Dendritic cell treated with granulocyte-macrophage colony-stimulating factor and Interleukin-4, amounts not matched to agents 40 ng/mL and 50 ng/mL, for 4 days (primary cell): ENCODE measurements around the gene C15orf40.
"Not testable (repeated sequence)": the region's sequence is repeated elsewhere in the genome, so short reads cannot be mapped to it uniquely, and the experiment has no call there.

Experiments
- H3K27ac Mint-ChIP-seq: one replicate; pipeline ENCODE4 v1.8.0; 2022; ENCODE audit warnings: mild to moderate bottlenecking, mixed read lengths
- H3K27me3 Mint-ChIP-seq: one replicate; pipeline ENCODE4 v1.8.0; 2022; ENCODE audit warnings: mild to moderate bottlenecking, mixed read lengths
- H3K36me3 Mint-ChIP-seq: one replicate; pipeline ENCODE4 v1.8.0; 2022; ENCODE audit warnings: low read depth, mixed read lengths
- H3K4me1 Mint-ChIP-seq: one replicate; pipeline ENCODE4 v1.8.0; 2022; ENCODE audit warnings: low read depth, mixed read lengths
- H3K4me3 Mint-ChIP-seq: one replicate; pipeline ENCODE4 v1.8.0; 2022; ENCODE audit warnings: mild to moderate bottlenecking, moderate library complexity, mixed read lengths
- H3K9me3 Mint-ChIP-seq: one replicate; pipeline ENCODE4 v1.8.0; 2022; ENCODE audit warnings: mixed read lengths
- intact Hi-C: fragments of 100-400 bp; cut with micrococcal nuclease; formaldehyde crosslinking; loops from one replicate; pipeline ENCODE4 v1.15.0; 2022

Gene C15orf40

DNA sequence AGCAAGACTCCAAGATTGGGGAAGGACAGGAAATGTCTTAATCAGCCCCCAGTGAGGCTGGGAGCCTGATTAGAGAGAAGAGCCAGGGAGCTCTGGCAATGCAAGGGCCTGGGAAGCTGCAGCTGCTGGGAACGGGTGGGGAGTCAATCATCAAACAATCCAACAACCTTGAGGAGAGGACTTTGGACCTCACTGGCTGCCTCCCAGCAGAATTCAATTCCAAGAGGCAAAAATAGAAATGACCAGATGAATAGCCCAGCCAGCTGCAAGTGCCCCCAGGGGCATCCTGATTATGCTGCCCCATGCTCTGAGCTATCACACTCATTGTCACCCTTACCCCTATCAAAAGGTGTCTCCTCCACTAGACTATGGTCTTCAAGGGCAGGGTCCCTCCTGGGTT, 52.8 kb downstream of the C15orf40 start:
- H3K27me3 Mint-ChIP-seq, result peaks cover 2% of the 10 kb centered on the region
- no peaks in the 10 kb centered on the region for H3K36me3 Mint-ChIP-seq
- intact Hi-C loops, result loop anchor here (10.0 kb wide), 1 partner anchor 54 kb away; no protein-coding TSS in a partner anchor
- H3K4me3 Mint-ChIP-seq, result no peak overlapping the region
- H3K9me3 Mint-ChIP-seq, result no peaks in the 10 kb centered on the region
- H3K27ac Mint-ChIP-seq, result no peak overlapping the region
- H3K4me1 Mint-ChIP-seq, result peaks cover 25% of the 10 kb centered on the region

DNA sequence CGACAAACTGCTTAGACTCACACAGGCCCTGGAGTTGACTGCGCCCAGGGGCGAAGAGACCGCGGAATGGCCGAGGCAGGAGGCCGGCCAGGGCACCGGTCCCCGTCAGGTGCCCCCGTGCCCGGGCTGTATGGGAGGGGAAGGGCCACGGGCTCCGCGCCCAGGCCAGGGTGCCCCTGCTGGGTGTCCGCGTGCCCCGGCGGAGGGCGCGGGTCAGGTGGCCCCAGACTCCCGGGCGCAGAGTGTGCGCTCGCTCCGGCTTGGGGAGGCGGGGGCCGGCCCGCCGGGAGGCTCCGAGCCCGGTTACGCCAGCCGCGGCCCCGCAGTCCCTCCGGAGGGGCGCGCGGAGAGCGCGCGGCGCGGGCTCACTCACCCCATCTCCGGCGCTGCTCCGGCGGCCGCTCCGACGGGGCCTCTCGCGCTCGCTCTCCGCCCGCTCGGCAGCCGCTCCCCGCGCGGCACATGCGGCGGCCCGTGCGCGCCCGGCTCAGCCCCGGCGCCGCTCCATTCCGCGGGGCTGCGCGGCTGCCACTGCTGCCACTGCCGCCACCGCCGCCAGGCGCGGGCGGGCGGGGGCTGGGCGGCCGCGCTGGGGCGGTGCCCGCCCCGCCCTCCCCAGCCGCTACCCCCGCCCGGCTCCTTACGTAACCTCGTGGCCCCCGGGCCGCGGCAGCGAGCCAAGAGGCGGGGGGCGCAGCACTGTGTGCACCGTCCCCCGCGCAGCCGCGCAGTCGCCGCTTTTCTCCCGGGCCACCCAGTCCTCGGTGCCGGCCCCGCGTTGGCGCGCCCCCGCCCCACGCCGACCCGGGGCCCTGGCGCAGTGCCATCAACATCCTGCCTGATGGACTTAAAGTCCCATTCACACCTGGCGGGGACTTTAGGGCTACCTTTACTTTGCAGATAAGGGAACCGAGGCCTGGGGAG, 59.0 kb downstream of the C15orf40 start, which contains the start of gene HOMER2:
Gene HOMER2, minus strand, starts transcription at position 563 of the 924 bp plus-strand sequence. Its CDS starts 185 bp downstream, at position 378.
- peak within 1 kb of the TSS; percentile 66 for H3K4me3 Mint-ChIP-seq
- H3K27ac Mint-ChIP-seq, result peak within 1 kb of the TSS; percentile 57
- intact Hi-C loops, result loop anchor here (5.0 to 10.0 kb wide), 2 partner anchors 35 to 48 kb away; partner anchors contain the start of gene RAMAC
- no peaks in the 10 kb centered on the region for H3K36me3 Mint-ChIP-seq
- no peaks in the 10 kb centered on the region for H3K9me3 Mint-ChIP-seq
- peaks cover 11% of the 10 kb centered on the region for H3K27me3 Mint-ChIP-seq
- peaks cover 6% of the 10 kb centered on the region for H3K4me1 Mint-ChIP-seq

DNA sequence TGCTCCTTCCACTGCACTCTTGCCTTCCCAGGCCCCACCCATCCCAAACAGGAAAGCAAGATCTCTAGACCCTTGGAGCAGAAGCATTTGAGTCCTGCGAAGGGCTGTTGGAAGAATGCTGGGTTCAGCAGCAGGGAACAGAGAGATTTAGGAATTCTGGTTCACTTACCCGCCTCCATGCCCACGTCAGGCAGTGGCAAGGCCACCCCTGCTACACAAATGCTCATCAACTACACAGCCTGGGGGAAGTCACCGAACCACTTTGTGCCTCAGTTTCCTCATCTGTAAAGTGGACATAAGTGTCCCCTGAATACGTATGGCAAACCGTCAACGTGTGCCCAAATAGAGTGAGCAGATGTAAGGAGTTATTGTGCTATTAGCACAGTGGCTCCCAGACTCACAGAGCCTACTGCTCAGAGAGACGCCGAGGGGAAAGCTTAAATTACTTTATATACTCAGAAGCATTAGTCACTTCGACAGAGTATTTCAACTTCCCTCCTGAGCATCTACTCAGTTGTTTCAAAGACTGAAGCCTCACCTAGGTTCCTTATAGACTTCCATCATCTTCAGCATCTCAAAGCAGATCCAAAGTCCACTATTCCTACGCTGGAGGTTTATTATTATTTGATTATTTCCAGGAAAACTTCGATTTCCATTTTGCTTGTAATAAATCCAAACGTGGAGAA, 59.8 kb downstream of the C15orf40 start:
- Mint-ChIP-seq H3K27ac (no peak overlapping the region), H3K9me3 (no peaks in the 10 kb centered on the region)

DNA sequence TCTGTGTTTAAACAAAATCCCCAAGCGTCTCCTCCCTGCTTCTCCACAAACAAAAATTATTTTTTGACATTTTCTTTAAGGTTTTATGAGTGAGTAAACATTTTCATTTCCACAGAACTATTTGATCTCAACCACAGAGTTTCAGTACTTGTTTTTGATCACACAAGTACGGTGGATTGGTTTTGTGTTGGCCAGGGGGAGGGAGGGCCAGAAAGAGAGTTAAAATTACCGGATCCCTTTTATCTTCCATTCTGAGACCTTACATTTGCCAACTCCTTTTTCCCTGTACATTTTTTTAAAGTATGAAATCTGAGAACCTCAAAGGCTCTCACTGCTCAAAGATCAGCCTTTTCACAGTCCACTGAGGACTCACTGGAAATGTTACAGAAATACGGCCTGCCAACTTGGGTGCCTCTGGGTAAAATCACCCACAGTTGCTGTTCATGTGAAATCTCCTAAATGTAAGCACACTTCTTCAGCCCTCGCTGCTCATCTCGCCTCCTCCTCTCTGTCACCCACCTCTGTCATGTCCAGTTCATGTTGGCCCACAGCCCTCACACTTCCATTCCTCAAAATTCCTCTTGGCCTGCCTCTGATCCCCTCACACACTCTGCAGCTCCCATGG, 60.6 kb downstream of the C15orf40 start:
- H3K9me3 Mint-ChIP-seq, result no peaks in the 10 kb centered on the region
- intact Hi-C loops, result loop anchor here (5.0 to 10.0 kb wide), 2 partner anchors 36 to 46 kb away; partner anchors contain the start of gene RAMAC
- H3K36me3 Mint-ChIP-seq, result no peaks in the 10 kb centered on the region

More for the DNA sequence above, 59.8 kb downstream of the C15orf40 start:
- H3K4me1 Mint-ChIP-seq, result peaks cover 14% of the 10 kb centered on the region
- intact Hi-C loops, result loop anchor here (5.0 to 10.0 kb wide), 2 partner anchors 36 to 47 kb away; partner anchors contain the start of gene RAMAC
- peaks cover 11% of the 10 kb centered on the region for H3K27me3 Mint-ChIP-seq
- H3K4me3 Mint-ChIP-seq, result no peak overlapping the region
- no peaks in the 10 kb centered on the region for H3K36me3 Mint-ChIP-seq

DNA sequence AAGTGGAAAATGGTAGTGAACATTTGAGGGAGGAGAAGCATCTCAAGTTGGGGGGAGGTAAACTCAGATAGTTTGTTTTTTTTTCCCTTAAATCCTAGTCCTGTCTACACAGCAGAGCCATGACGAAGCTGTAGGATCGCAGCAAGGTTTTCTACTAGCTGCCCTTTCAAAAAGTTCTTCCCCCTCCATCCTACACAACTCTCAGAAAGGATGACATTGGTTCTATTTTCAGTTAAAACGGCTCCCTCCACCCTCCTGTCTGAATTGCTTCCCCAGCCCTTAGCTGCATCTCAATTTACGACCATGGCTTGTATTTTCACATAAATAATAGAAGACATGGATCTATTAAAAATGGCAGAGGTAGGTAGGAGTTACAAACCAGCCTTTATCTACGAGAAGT, 61.1 kb downstream of the C15orf40 start:
- peaks cover 11% of the 10 kb centered on the region for H3K27me3 Mint-ChIP-seq
- no peak overlapping the region for H3K4me3 Mint-ChIP-seq
- peaks cover 25% of the 10 kb centered on the region for H3K4me1 Mint-ChIP-seq
- no peaks in the 10 kb centered on the region for H3K9me3 Mint-ChIP-seq
- H3K36me3 Mint-ChIP-seq, result no peaks in the 10 kb centered on the region
- no peak overlapping the region for H3K27ac Mint-ChIP-seq
- intact Hi-C loops, result loop anchor here (5.0 to 10.0 kb wide), 2 partner anchors 37 to 45 kb away; partner anchors contain the start of gene RAMAC

More for the DNA sequence above, 60.6 kb downstream of the C15orf40 start:
- H3K4me1 Mint-ChIP-seq, result peaks cover 22% of the 10 kb centered on the region
- H3K27ac Mint-ChIP-seq, result no peak overlapping the region
- H3K4me3 Mint-ChIP-seq, result no peak overlapping the region
- peaks cover 11% of the 10 kb centered on the region for H3K27me3 Mint-ChIP-seq

DNA sequence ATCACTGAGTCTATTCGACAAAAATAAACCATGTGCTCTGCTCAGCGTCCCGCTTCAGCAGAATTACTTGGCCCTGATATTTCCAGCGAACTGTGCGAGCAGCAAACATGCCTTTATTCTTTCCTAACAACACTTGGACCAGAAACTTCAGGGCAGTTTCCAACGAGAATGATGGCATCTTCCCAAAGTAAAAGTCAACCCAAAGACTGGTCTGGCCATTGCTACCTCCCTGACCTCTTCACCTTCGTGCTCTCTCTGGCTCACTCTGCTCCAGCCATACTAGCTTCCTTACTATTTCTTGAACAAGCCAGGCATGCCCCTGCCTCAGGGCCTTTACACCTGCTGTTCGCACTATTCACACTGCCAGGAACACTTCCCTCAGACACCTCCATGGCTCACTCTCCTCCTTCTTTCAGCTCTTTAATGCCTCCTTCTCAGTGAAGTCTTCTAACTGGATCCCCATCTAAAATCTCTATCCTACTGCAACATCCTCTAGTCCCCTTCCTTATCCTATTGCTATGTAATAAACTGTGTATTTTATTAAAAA, 65.2 kb downstream of the C15orf40 start:
- H3K36me3 Mint-ChIP-seq, result peaks cover 21% of the 10 kb centered on the region
- H3K27ac Mint-ChIP-seq, result peak overlapping the region; percentile 81
- peaks cover 57% of the 10 kb centered on the region for H3K4me1 Mint-ChIP-seq
- intact Hi-C loops, result no loop called here
- H3K27me3 Mint-ChIP-seq, result no peaks in the 10 kb centered on the region
- no peaks in the 10 kb centered on the region for H3K9me3 Mint-ChIP-seq
- peak overlapping the region; percentile 64 for H3K4me3 Mint-ChIP-seq

DNA sequence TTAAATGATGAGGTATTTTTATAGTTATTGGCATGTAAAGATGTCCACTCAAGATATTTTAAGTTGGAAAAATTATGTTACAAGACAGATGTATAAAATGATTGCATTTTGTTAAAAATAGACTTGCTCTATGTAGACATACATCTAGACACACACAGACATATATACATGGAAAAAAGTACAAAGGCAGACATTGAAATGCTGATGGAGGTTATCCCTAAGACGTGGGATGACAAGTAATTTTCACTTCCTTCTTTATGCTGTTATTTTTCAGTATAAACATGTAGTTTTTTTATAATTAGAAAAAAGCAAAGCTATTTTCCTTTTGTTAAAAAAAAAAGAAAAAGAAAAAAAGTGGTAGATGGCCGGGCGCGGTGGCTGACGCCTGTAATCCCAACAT, 66.1 kb downstream of the C15orf40 start:
- no peaks in the 10 kb centered on the region for H3K27me3 Mint-ChIP-seq
- peak overlapping the region; percentile 64 for H3K4me3 Mint-ChIP-seq
- peaks cover 66% of the 10 kb centered on the region for H3K4me1 Mint-ChIP-seq

DNA sequence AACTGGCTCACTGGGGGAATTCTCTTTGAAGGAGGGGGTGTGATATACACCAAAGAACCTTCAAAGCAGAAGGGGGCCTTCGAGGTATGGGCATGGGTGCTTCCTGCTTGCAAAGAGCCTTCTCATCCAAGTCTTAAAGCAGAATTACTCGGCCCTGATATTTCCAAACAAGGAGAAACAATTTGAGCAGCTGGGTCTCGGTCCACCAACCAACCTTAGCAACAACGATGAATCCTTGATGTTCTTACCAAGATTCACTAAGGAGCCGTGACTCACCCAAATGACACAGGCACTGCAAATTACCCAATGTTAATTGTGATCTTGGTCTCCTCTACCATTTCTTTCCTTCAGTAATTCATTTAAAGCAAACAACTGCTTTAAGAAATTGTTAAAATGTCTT, 66.6 kb downstream of the C15orf40 start:
- Mint-ChIP-seq H3K4me1 (peaks cover 68% of the 10 kb centered on the region), H3K36me3 (peaks cover 35% of the 10 kb centered on the region), H3K4me3 (peak overlapping the region; percentile 18), H3K9me3 (no peaks in the 10 kb centered on the region), H3K27ac (peak overlapping the region; percentile 11), H3K27me3 (no peaks in the 10 kb centered on the region)
- intact Hi-C loops, result no loop called here

More for the DNA sequence above, 66.1 kb downstream of the C15orf40 start:
- Mint-ChIP-seq H3K27ac (peak overlapping the region; percentile 81), H3K9me3 (no peaks in the 10 kb centered on the region), H3K36me3 (peaks cover 30% of the 10 kb centered on the region)
- intact Hi-C loops, result no loop called here

DNA sequence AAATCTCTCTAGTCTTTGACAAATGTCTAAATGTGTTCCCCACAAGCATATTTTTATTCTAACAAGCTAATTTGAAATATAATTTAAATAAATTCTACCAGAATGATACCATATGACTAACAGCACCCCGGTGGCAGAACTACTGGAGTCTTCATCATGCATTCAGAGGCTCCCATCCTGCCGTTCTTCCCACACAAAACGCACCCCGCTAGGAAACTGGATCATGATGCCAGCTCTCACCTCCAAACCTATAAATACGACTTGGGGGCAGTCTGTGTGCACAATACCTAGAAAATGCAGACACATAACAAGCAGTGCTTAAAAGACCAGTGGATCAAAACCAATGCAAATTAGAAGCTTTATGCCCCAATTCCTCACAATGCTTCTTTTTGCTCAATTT, 67.4 kb downstream of the C15orf40 start:
- Mint-ChIP-seq H3K36me3 (peaks cover 42% of the 10 kb centered on the region), H3K4me1 (peaks cover 71% of the 10 kb centered on the region), H3K4me3 (no peak overlapping the region), H3K9me3 (no peaks in the 10 kb centered on the region), H3K27ac (no peak overlapping the region), H3K27me3 (no peaks in the 10 kb centered on the region)
- intact Hi-C loops, result no loop called here

DNA sequence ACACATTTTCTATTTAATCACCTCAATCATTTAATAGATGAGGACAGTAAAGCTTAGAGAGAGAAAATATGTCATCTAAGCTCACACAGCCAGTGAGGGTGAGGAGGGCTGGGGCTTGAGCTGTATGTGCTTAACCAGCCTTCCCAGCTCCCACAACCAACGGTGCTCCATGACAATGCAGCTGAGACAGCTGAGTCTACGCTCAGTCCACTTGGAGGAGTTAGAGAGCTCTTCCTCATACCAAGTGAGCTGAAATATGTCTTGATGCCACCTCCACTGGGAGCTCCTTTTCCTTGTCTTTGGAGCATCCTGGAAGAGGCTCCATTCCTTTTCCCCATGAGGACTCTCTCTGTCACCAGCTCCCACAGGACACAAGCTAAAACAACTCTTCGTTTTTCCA, 68.3 kb downstream of the C15orf40 start:
- no peak overlapping the region for H3K4me3 Mint-ChIP-seq

DNA sequence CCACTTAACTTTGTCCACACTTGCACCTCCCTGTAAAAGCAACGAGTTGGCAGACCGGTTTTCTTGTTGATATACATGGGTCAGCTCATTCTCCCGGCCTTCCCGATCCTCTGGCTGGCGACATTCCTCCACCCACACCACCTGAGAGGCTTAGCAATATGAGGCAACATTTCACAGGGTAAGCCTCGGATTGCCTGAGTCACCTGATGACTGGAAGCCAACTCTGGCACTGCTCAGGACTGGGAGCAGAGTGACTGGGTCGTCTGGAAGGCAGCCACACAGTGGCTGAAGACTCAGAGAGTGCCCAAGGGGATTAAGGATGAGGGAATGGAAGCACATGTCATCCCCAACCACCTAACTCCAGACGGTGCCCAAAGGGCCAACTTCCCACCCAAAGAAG, 68.7 kb downstream of the C15orf40 start:
- Mint-ChIP-seq H3K36me3 (peaks cover 56% of the 10 kb centered on the region), H3K27ac (no peak overlapping the region), H3K4me1 (peaks cover 81% of the 10 kb centered on the region)

More for the DNA sequence above, 68.3 kb downstream of the C15orf40 start:
- H3K36me3 Mint-ChIP-seq, result peaks cover 51% of the 10 kb centered on the region
- H3K9me3 Mint-ChIP-seq, result no peaks in the 10 kb centered on the region
- peak overlapping the region; percentile 26 for H3K27ac Mint-ChIP-seq
- H3K4me1 Mint-ChIP-seq, result peaks cover 80% of the 10 kb centered on the region
- intact Hi-C loops, result no loop called here
- no peaks in the 10 kb centered on the region for H3K27me3 Mint-ChIP-seq

DNA sequence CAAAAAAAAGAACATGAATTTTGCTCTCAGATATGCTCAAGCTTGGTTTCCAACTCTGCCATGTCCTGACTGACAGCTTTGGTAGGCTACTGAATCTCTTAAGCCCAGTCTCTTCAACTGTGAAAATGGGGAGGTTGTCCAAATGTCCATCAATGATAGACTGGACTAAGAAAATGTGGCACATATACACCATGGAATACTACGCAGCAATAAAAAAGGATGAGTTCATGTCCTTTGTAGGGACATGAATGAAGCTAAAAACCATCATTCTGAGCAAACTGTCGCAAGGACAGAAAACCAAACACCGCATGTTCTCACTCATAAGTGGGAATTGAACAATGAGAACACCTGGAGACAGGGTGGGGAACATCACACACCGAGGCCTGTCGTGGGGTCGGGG, 71.8 kb downstream of the C15orf40 start:
- H3K36me3 Mint-ChIP-seq, result peaks cover 67% of the 10 kb centered on the region
- H3K4me3 Mint-ChIP-seq, intact Hi-C loops, H3K9me3 Mint-ChIP-seq, H3K27ac Mint-ChIP-seq, H3K27me3 Mint-ChIP-seq: not testable (repeated sequence)
- H3K4me1 Mint-ChIP-seq, result peaks cover 83% of the 10 kb centered on the region

More for the DNA sequence above, 68.7 kb downstream of the C15orf40 start:
- Mint-ChIP-seq H3K9me3 (no peaks in the 10 kb centered on the region), H3K27me3 (no peaks in the 10 kb centered on the region), H3K4me3 (no peak overlapping the region)
- intact Hi-C loops, result no loop called here
